Keratinocyte (primary cell): ENCODE results near the gene MADD. TPM values are rescaled to one million over a fixed set of nuclear protein-coding genes. Genes with fewer than 3 reads are reported as not detected.
A peak's percentile ranks its signal among the peaks of the same experiment; 100 is the strongest.

Source experiments
- DNase-seq: peaks from one replicate; pipeline ENCODE4 v3.0.0-alpha.2; 2011; ENCODE audit warnings: low read depth, missing footprints, low spot score
- FAIRE-seq: peaks from 2 replicates; lab custom pipeline; 2011; peaks lifted over from hg19 to GRCh38; lab: Jason Lieb, UNC
- H2AFZ ChIP-seq: 2 replicates; pipeline ENCODE4 v1.6.0; 2012; ENCODE audit warnings: low read length, control low read depth, inconsistent platforms; ENCODE audit not compliant: control insufficient read depth
- H3K27ac ChIP-seq: 2 replicates; pipeline ENCODE4 v1.5.1; 2011; ENCODE audit warnings: low read length; ENCODE audit not compliant: control insufficient read depth, insufficient read depth
- H3K27me3 ChIP-seq: 3 replicates; pipeline ENCODE4 v1.6.0; 2011; ENCODE audit warnings: low read length; ENCODE audit not compliant: control insufficient read depth, insufficient read depth; ENCODE audit errors: extremely low read depth
- H3K36me3 ChIP-seq, 2 experiments: 2 replicates in 1 of 2; 3 replicates in 1 of 2; pipeline ENCODE4 v1.5.1; 2011; ENCODE audit warnings: low read length in 2 of 2, mild to moderate bottlenecking in 1 of 2; ENCODE audit not compliant: control insufficient read depth in 2 of 2, insufficient read depth in 2 of 2; ENCODE audit errors: extremely low read depth in 1 of 2
- H3K4me1 ChIP-seq: 3 replicates; pipeline ENCODE4 v1.5.1; 2011; ENCODE audit warnings: low read length; ENCODE audit not compliant: control insufficient read depth, insufficient read depth; ENCODE audit errors: extremely low read depth
- H3K4me2 ChIP-seq: 3 replicates; pipeline ENCODE4 v1.6.0; 2011; ENCODE audit warnings: low read depth, low read length; ENCODE audit not compliant: control insufficient read depth, insufficient read depth; ENCODE audit errors: extremely low read depth
- H3K4me3 ChIP-seq, 3 experiments: fragments of 200-600 bp in 1 of 3; sonication (generic) in 1 of 3; 2 replicates in 2 of 3; 3 replicates in 1 of 3; pipeline ENCODE4 v1.5.1; 2011 to 2016; ENCODE audit warnings: low read length in 3 of 3, mild to moderate bottlenecking in 3 of 3, control low read depth in 2 of 3, inconsistent platforms in 1 of 3, low read depth in 1 of 3, mixed read lengths in 1 of 3, mixed run types in 1 of 3, moderate library complexity in 1 of 3; ENCODE audit not compliant: control insufficient read depth in 2 of 3, insufficient read depth in 2 of 3; ENCODE audit errors: extremely low read depth in 1 of 3
- H3K79me2 ChIP-seq: 2 replicates; pipeline ENCODE4 v1.6.0; 2012; ENCODE audit warnings: low read length; ENCODE audit not compliant: control insufficient read depth, insufficient read depth
- H3K9ac ChIP-seq: 3 replicates; pipeline ENCODE4 v1.6.0; 2011; ENCODE audit warnings: low read length; ENCODE audit not compliant: control insufficient read depth, insufficient read depth; ENCODE audit errors: extremely low read depth
- H3K9me1 ChIP-seq: 3 replicates; pipeline ENCODE4 v1.6.0; 2011; ENCODE audit warnings: low read length; ENCODE audit not compliant: control insufficient read depth, insufficient read depth; ENCODE audit errors: extremely low read depth
- H3K9me3 ChIP-seq: 2 replicates; pipeline ENCODE4 v1.5.1; 2012; ENCODE audit warnings: low read depth, low read length; ENCODE audit not compliant: control insufficient read depth
- H4K20me1 ChIP-seq: 3 replicates; pipeline ENCODE4 v1.6.0; 2011; ENCODE audit warnings: low read length; ENCODE audit not compliant: control insufficient read depth, insufficient read depth; ENCODE audit errors: extremely low read depth
- EZH2 ChIP-seq: IDR thresholded peaks from one replicate; pipeline ENCODE4 v1.6.1; 2012; ENCODE audit warnings: inconsistent platforms, mild to moderate bottlenecking, low read length, moderate library complexity
- dilution Hi-C: fragments of 300-500 bp; cut with MboI; formaldehyde crosslinking; loops from one replicate; pipeline ENCODE4 v1.7.0; 2020; ENCODE audit warnings: low sequenced_read_pairs; ENCODE audit not compliant: extremely low pct_ligation_motif_present
- polyA plus RNA-seq, 5 experiments: library from polyadenylated mRNA; depleted of rRNA in 3 of 5; stranded (reverse) in 3 of 5; stranded (forward) in 1 of 5; unstranded in 1 of 5; fragments of >200 nt; gene quantifications; 1 replicate in 1 of 5; 2 replicates in 3 of 5; 3 replicates in 1 of 5; pipeline versions ENCODE4 v1.2.1 to v1.2.3, GENCODE V29; 2011 to 2012; ENCODE audit warnings: missing spikeins in 2 of 5, low read depth in 1 of 5, low replicate concordance in 1 of 5
- TF ChIP-seq, protein P1 (sequence below), 3 experiments: IDR thresholded peaks in 1 of 3; conservative IDR thresholded peaks in 1 of 3; optimal IDR thresholded peaks in 1 of 3; 2 replicates in 2 of 3; 3 replicates in 1 of 3; pipeline versions ENCODE3 to v1.5.1; 2011; ENCODE audit warnings: low read length in 3 of 3, mild to moderate bottlenecking in 3 of 3, moderate library complexity in 2 of 3, control low read depth in 1 of 3, inconsistent platforms in 1 of 3; ENCODE audit not compliant: insufficient read depth in 2 of 3; ENCODE audit errors: extremely low read depth in 1 of 3

MADD gene
- polyA plus RNA-seq, 1 donor (not counting 4 experiments of a cell fraction or from before 2014, with no cell fraction given): 11.9 TPM

DNA sequence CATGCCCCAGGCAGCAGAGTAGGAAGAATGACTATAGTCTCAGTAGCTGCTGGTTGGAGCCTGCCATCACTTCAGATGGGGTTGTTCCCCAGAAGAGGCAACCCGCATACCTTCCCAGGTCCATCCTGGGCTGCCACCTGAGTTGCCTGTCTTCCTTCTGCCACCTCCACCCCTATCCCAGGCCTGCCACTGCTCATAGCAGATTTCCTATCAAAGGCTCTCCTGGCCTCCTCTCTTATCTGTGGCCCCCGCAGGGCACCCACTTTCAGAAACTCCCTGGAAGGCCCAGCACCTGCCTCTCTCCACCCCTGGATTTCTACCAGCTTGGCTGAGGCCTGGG, 12.8 kb upstream of the MADD start:
- H2AFZ ChIP-seq: peak overlapping the region; percentile 49
- no peak overlapping the region for H3K4me3 ChIP-seq
- H3K9me1 ChIP-seq: no peaks in the 10 kb centered on the region
- H4K20me1 ChIP-seq: no peaks in the 10 kb centered on the region
- H3K4me1 ChIP-seq: peaks cover 14% of the 10 kb centered on the region
- H3K4me2 ChIP-seq: no peak overlapping the region
- FAIRE-seq (no peak), DNase-seq (no peak)
- H3K36me3 ChIP-seq: no peaks in the 10 kb centered on the region
- H3K9ac ChIP-seq: no peak overlapping the region
- dilution Hi-C loops: no loop called here
- H3K79me2 ChIP-seq: no peaks in the 10 kb centered on the region
- H3K9me3 ChIP-seq: no peaks in the 10 kb centered on the region
- H3K27ac ChIP-seq: no peak overlapping the region
- H3K27me3 ChIP-seq: no peaks in the 10 kb centered on the region
- TF ChIP-seq EZH2: no peak
- TF ChIP-seq, protein P1, sequence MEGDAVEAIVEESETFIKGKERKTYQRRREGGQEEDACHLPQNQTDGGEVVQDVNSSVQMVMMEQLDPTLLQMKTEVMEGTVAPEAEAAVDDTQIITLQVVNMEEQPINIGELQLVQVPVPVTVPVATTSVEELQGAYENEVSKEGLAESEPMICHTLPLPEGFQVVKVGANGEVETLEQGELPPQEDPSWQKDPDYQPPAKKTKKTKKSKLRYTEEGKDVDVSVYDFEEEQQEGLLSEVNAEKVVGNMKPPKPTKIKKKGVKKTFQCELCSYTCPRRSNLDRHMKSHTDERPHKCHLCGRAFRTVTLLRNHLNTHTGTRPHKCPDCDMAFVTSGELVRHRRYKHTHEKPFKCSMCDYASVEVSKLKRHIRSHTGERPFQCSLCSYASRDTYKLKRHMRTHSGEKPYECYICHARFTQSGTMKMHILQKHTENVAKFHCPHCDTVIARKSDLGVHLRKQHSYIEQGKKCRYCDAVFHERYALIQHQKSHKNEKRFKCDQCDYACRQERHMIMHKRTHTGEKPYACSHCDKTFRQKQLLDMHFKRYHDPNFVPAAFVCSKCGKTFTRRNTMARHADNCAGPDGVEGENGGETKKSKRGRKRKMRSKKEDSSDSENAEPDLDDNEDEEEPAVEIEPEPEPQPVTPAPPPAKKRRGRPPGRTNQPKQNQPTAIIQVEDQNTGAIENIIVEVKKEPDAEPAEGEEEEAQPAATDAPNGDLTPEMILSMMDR (optimal IDR thresholded peaks at IDR 0.05 in 1 of 3, IDR thresholded peaks at IDR 0.05 in 1 of 3, conservative IDR thresholded peaks at IDR 0.05 in 1 of 3; ENCODE audit: extremely low read depth in 1 of 3, insufficient read depth in 2 of 3, low read length in 3 of 3): no peak

DNA sequence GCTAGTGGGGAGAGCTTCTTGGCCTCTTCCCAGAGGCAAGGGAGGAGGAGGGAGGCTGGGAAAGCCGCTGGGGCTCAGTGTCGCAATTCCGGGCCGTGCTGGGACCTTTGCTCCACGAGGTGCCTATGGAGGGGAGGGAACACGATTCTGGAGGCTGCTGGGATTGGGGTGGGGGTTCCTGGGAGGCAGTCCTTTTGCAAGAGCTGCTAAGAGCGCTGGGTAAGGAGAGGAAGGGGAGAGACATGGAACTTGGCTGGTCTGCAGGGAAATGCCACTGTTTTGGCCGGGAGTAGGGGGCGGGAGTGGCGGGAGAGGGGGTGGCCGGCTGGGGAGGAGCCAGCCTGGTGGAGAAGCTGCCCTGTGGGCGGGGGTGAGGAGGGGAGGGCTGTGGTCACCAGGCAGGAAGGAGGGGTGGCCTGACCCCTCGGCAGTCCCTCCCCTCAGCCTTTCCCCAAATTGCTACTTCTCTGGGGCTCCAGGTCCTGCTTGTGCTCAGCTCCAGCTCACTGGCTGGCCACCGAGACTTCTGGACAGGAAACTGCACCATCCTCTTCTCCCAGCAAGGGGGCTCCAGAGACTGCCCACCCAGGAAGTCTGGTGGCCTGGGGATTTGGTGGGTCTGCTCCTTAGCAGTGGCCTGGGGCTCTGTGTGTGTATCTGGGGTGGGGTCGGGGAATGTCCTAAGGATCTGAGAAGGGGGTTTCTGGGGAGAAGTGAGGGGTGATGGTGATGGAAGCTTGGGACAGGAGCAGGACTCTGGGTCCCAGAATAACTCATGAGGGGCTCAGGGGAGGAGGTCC, 12.2 kb upstream of the MADD start, which contains the start of gene NR1H3:
Gene NR1H3 (plus strand): TSS at position 480 of the 800 bp plus-strand sequence. CDS start 1,221 bp downstream, outside the sequence.
- H4K20me1 ChIP-seq: no peaks in the 10 kb centered on the region
- H3K9me3 ChIP-seq: no peaks in the 10 kb centered on the region
- no peaks in the 10 kb centered on the region for H3K79me2 ChIP-seq
- H3K27ac ChIP-seq: no peak within 1 kb of the TSS
- H2AFZ ChIP-seq: peak within 1 kb of the TSS; percentile 49
- no peaks in the 10 kb centered on the region for H3K27me3 ChIP-seq
- dilution Hi-C loops: no loop called here
- no peaks in the 10 kb centered on the region for H3K36me3 ChIP-seq
- no peak within 1 kb of the TSS for H3K4me3 ChIP-seq
- H3K4me1 ChIP-seq: peaks cover 14% of the 10 kb centered on the region
- DNase-seq (no peak), FAIRE-seq (no peak)
- TF ChIP-seq EZH2: no peak
- TF ChIP-seq, protein P1 (optimal IDR thresholded peaks at IDR 0.05 in 1 of 3, IDR thresholded peaks at IDR 0.05 in 1 of 3, conservative IDR thresholded peaks at IDR 0.05 in 1 of 3; ENCODE audit: extremely low read depth in 1 of 3, insufficient read depth in 2 of 3, low read length in 3 of 3): peak in 1 of 3 experiments; percentile 30
- H3K9me1 ChIP-seq: no peaks in the 10 kb centered on the region
- no peak within 1 kb of the TSS for H3K4me2 ChIP-seq
- H3K9ac ChIP-seq: no peak within 1 kb of the TSS
